HepG2 (cell line): ENCODE measurements around the gene CALML6. TPM values are rescaled to one million over a fixed set of nuclear protein-coding genes. Genes with fewer than 3 reads are reported as not detected.
A peak's percentile ranks its signal among the peaks of the same experiment; 100 is the strongest.

Source experiments
- ARID4A ChIP-seq: sonication (generic); formaldehyde crosslinking; IDR thresholded peaks from 2 replicates; pipeline ENCODE4 v1.5.0; 2020; ENCODE audit warnings: mild to moderate bottlenecking, missing genetic modification reagents, borderline replicate concordance
- ATF3 ChIP-seq: sonication (generic); formaldehyde crosslinking; IDR thresholded peaks from 2 replicates; pipeline ENCODE4 v1.4.0; 2020; ENCODE audit warnings: missing genetic modification reagents
- ATRX ChIP-seq: sonication (generic); formaldehyde crosslinking; IDR thresholded peaks from 2 replicates; pipeline ENCODE4 v1.4.0; 2020; ENCODE audit warnings: missing genetic modification reagents, borderline replicate concordance
- DRAP1 ChIP-seq: IDR thresholded peaks from 2 replicates; pipeline ENCODE4 v1.6.1; 2016; ENCODE audit warnings: missing genetic modification reagents, missing compliant biosample characterization
- IRF2 ChIP-seq: IDR thresholded peaks from 2 replicates; pipeline ENCODE4 v1.6.1; 2018; ENCODE audit warnings: missing genetic modification reagents, missing compliant biosample characterization
- NR0B2 ChIP-seq: sonication (generic); formaldehyde crosslinking; IDR thresholded peaks from 2 replicates; pipeline ENCODE4 v1.4.0; 2020; ENCODE audit warnings: mild to moderate bottlenecking, missing genetic modification reagents
- POLR2AphosphoS5 ChIP-seq: IDR thresholded peaks from 2 replicates; pipeline ENCODE4 v1.6.1; 2012; ENCODE audit warnings: low read depth, low read length
- SNAPC4 ChIP-seq: sonication (generic); formaldehyde crosslinking; IDR thresholded peaks from 2 replicates; pipeline ENCODE4 v1.4.0; 2020; ENCODE audit warnings: mild to moderate bottlenecking, missing genetic modification reagents
- ZBTB1 ChIP-seq: sonication (generic); formaldehyde crosslinking; IDR thresholded peaks from 2 replicates; pipeline ENCODE4 v1.4.0; 2020; ENCODE audit warnings: missing genetic modification reagents, borderline replicate concordance
- ZBTB7B ChIP-seq: sonication (generic); formaldehyde crosslinking; IDR thresholded peaks from 2 replicates; pipeline ENCODE4 v1.4.0; 2020; ENCODE audit warnings: missing genetic modification reagents
- ZNF10 ChIP-seq: sonication (generic); formaldehyde crosslinking; IDR thresholded peaks from 2 replicates; pipeline ENCODE4 v1.4.0; 2020; ENCODE audit warnings: mild to moderate bottlenecking, low read depth, missing genetic modification reagents, borderline replicate concordance
- ZNF335 ChIP-seq: sonication (generic); formaldehyde crosslinking; IDR thresholded peaks from 2 replicates; pipeline ENCODE4 v1.4.0; 2020; ENCODE audit warnings: missing genetic modification reagents
- ZNF615 ChIP-seq: sonication (generic); formaldehyde crosslinking; IDR thresholded peaks from 2 replicates; pipeline ENCODE4 v1.5.0; 2020; ENCODE audit warnings: mild to moderate bottlenecking, missing genetic modification reagents, borderline replicate concordance
- ZNF619 ChIP-seq: sonication (generic); formaldehyde crosslinking; IDR thresholded peaks from 2 replicates; pipeline ENCODE4 v1.4.0; 2020; ENCODE audit warnings: mild to moderate bottlenecking, missing genetic modification reagents
- ZNF709 ChIP-seq: sonication (generic); formaldehyde crosslinking; IDR thresholded peaks from 2 replicates; pipeline ENCODE4 v1.5.0; 2020; ENCODE audit warnings: mild to moderate bottlenecking, missing genetic modification reagents
- ZNF777 ChIP-seq: sonication (generic); formaldehyde crosslinking; IDR thresholded peaks from 2 replicates; pipeline ENCODE4 v1.4.0; 2020; ENCODE audit warnings: missing genetic modification reagents
- ZNF883 ChIP-seq: sonication (generic); formaldehyde crosslinking; IDR thresholded peaks from 2 replicates; pipeline ENCODE4 v1.5.1; 2020; ENCODE audit warnings: mild to moderate bottlenecking, missing genetic modification reagents; ENCODE audit errors: not compliant biosample characterization
- polyA plus RNA-seq, 8 experiments: library from polyadenylated mRNA; depleted of rRNA in 3 of 8; stranded (reverse) in 7 of 8; unstranded in 1 of 8; fragments of >200 nt; fragmentation: Illumina TruSeq in 4 of 8; extraction: Trizol in 4 of 8; gene quantifications; 2 replicates each; pipeline versions ENCODE4 v1.2.1 to v1.2.3, GENCODE V29; 2011 to 2016; ENCODE audit warnings: low read depth in 4 of 8, missing spikeins in 1 of 8, mixed read lengths in 1 of 8; ENCODE audit not compliant: insufficient read depth in 1 of 8
- total RNA-seq, 5 experiments: library from RNA; depleted of rRNA; stranded (reverse); fragments of >200 nt; fragmentation: Illumina TruSeq; extraction: Trizol; gene quantifications; 2 replicates each; pipeline ENCODE4 v1.2.3, GENCODE V29; 2016; ENCODE audit warnings: low read depth in 1 of 5

Gene CALML6
- total and polyA plus RNA-seq, 2 of the 13 experiments (the other 11 are each of a cell fraction or from before 2014, with no cell fraction given) = 0.11 to 0.12 TPM

GRCh38 chr1:1942753-1943656 is 27.9 kb downstream of the CALML6 start (continued):
- TF ChIP-seq ARID4A (CRISPR knock-in tag) (peak; percentile 81), ZNF335 (CRISPR knock-in tag) (no peak), ZBTB1 (no peak), ZNF10 (no peak), ZNF615 (CRISPR knock-in tag) (no peak), ZBTB7B (CRISPR knock-in tag) (peak; percentile 64; the same call in 1 of the 2 replicates), ATRX (no peak), SNAPC4 (CRISPR knock-in tag) (peak; percentile 78), ZNF619 (CRISPR knock-in tag) (no peak), NR0B2 (CRISPR knock-in tag) (peak; percentile 47; the same call in 1 of the 2 replicates), ZNF709 (CRISPR knock-in tag) (no peak), ATF3 (CRISPR knock-in tag) (0 out of 2 replicates have a peak, but pooled peaks have one; percentile 11), DRAP1 (CRISPR knock-in tag) (peak; percentile 98), IRF2 (CRISPR knock-in tag) (peak; percentile 78), POLR2AphosphoS5 (peak; percentile 94), ZNF883 (peak; percentile 84), ZNF777 (CRISPR knock-in tag) (peak; percentile 78)
